NT2/D1 (cell line): ENCODE data around the gene ZNF768.

Experiments
- DNase-seq: peaks from one replicate; pipeline ENCODE4 v3.0.0-alpha.2; 2011; ENCODE audit warnings: low read depth, low spot score
- H3K27me3 ChIP-seq: 2 replicates; pipeline ENCODE4 v1.6.0; 2011; ENCODE audit warnings: mild to moderate bottlenecking; ENCODE audit not compliant: insufficient read length, insufficient read depth
- H3K36me3 ChIP-seq: 2 replicates; pipeline ENCODE4 v1.6.1; 2011; ENCODE audit warnings: mild to moderate bottlenecking, low read length, mixed read lengths; ENCODE audit not compliant: insufficient read depth, insufficient read length
- H3K4me1 ChIP-seq: 2 replicates; pipeline ENCODE4 v1.5.1; 2011; ENCODE audit not compliant: insufficient read depth, insufficient read length
- H3K4me3 ChIP-seq: 2 replicates; pipeline ENCODE4 v1.5.1; 2011; ENCODE audit warnings: low read depth; ENCODE audit not compliant: insufficient read length
- H3K9ac ChIP-seq: 2 replicates; pipeline ENCODE4 v1.6.0; 2011; ENCODE audit warnings: low read depth; ENCODE audit not compliant: insufficient read length
- H3K9me3 ChIP-seq: 2 replicates; pipeline ENCODE4 v1.5.1; 2011; ENCODE audit warnings: mild to moderate bottlenecking, low read length; ENCODE audit not compliant: insufficient read depth
- SUZ12 ChIP-seq: IDR thresholded peaks from 2 replicates; pipeline ENCODE4 v1.6.1; 2011; ENCODE audit not compliant: insufficient read length, insufficient read depth; ENCODE audit errors: extremely low read depth
- YY1 ChIP-seq: IDR thresholded peaks from 2 replicates; pipeline ENCODE4 v1.6.1; 2011; ENCODE audit not compliant: insufficient read length, insufficient read depth
- ZNF274 ChIP-seq: IDR thresholded peaks from 2 replicates; pipeline ENCODE4 v1.6.1; 2011; ENCODE audit warnings: mild to moderate bottlenecking, low read depth, low read length

Gene ZNF768

DNA sequence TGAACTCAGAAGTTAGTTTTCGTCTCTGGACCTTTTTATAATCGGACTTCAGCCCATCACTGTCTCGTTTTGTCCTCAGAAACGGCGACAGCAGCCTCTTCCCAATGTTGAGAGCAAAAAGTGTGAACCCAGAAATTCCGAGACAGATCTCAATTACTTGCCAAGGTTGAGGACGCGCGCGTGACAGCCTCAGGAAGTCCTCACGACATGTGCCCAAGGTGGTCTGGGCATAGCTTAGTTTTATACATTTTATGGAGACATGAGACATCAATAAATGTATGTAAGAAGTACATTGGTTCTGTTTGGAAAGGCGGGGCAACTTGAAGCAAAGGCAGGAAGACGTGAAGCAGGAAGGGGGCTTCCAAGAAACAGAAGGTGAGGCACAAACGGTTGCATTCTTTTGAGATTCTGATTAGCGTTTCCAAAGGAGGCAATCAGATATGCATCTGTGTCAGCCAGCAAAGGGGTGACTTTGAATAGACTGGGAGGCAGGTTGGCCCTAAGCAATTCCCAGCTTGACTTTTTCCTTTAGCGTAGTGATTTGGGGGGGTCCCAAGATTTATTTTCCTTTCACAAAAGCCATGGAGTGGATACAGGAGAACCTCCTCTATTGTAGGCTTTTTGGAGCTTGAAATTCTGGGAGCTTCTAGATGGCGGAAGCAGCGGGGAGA, 8.9 kb upstream of the ZNF768 start:
- Histone ChIP-seq H3K4me1 (peaks cover 4% of the 10 kb centered on the region), H3K27me3 (no peaks in the 10 kb centered on the region), H3K9me3 (no peaks in the 10 kb centered on the region), H3K4me3 (peak overlapping the region; percentile 85), H3K36me3 (peaks cover 43% of the 10 kb centered on the region), H3K9ac (peak overlapping the region; percentile 99)
- peak; percentile 79 for DNase-seq
- no peak for TF ChIP-seq ZNF274
- no peak for TF ChIP-seq YY1
- no peak for TF ChIP-seq SUZ12

DNA sequence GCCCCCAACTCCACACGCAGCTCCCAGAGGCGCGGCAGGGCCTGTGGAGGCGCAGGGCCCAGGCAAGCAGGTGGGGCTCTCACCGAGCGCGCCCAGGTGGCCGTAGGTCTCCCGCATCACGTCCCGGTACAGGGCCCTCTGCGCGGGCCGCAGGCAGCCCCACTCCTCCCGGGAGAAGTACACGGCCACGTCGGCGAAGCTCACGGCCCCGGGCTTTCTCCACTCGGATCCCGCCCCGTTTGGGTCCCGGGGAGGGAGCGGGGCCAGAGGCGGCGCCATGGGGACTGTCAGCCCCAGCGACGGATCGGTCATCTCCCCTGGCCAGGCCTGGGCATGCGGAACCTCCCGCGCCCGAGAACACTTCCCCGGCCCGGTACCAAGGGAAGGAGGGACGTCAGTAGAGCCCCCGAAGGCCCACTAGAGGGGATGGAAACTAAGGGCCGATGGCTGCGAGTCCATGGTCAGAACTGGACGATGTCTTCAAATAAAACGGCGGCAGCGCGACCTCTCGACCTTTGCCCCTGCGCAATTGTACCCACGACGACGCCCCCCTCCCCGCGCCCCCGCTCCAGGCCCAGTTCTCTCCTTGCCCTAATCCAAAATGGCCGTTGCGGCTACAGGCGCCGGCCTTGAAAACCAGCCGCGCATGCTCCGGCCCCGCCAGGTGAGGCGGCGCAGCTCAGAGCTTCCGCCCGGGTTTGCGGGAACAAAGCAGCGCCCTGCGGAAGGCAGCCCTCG, 8.2 kb upstream of the ZNF768 start, which contains the start of gene ZNF747:
Gene ZNF747 (minus strand): TSS at position 491 of the 738 bp plus-strand sequence. CDS start 179 bp downstream, at position 312.
- peak; percentile 77 for DNase-seq
- Histone ChIP-seq H3K36me3 (peaks cover 40% of the 10 kb centered on the region), H3K4me3 (peak within 1 kb of the TSS; percentile 85), H3K9me3 (no peaks in the 10 kb centered on the region), H3K27me3 (no peaks in the 10 kb centered on the region), H3K4me1 (peaks cover 2% of the 10 kb centered on the region), H3K9ac (peak within 1 kb of the TSS; percentile 99)
- TF ChIP-seq YY1 (peak; percentile 98), ZNF274 (no peak), SUZ12 (no peak)

DNA sequence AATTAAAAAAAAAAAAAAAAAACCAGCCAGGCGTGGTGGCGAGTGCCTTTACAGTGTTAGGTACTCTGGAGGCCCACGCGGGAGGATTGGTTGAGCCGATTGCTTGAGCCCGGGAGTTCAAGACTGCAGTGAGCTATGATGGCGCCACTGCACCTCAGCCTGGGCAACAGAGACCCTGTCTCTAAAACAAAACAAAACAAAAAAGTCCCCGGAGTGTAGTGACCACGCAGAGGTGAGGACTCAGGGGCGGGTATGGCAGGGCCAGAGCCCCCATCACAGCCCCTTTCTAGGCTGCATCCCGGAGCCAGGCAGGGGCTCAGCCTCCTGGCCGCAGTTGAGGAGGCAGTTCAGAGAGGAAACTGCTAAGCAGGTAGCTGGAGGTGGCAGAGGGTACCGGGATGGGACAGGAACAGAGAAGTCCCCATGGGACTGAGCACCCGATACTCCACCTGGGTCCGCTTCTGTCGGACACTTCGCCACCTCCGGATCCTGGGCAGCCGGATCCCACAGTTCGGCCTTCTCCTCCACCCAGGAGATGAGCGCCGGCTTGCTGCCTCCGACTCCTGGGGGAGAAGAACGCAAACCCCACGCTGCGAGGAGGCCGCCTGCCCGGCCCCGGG, 7.5 kb upstream of the ZNF768 start:
- Histone ChIP-seq H3K4me3 (peak overlapping the region; percentile 85), H3K36me3 (peaks cover 35% of the 10 kb centered on the region), H3K9me3 (no peaks in the 10 kb centered on the region), H3K27me3 (no peaks in the 10 kb centered on the region), H3K4me1 (peaks cover 6% of the 10 kb centered on the region), H3K9ac (peak overlapping the region; percentile 93)
- no peak for TF ChIP-seq ZNF274
- no peak for TF ChIP-seq SUZ12
- no peak for TF ChIP-seq YY1
- no peak for DNase-seq

- no peaks in the 10 kb centered on the region for H3K9me3 ChIP-seq
- peaks cover 7% of the 10 kb centered on the region for H3K4me1 ChIP-seq
- no peaks in the 10 kb centered on the region for H3K27me3 ChIP-seq
- H3K4me3 ChIP-seq: no peak overlapping the region
- H3K36me3 ChIP-seq: peaks cover 35% of the 10 kb centered on the region
- TF ChIP-seq YY1 (no peak), ZNF274 (no peak), SUZ12 (no peak)
- peak overlapping the region; percentile 51 for H3K9ac ChIP-seq
- no peak for DNase-seq
These were observed 6.8 kb upstream of the ZNF768 start for GRCh38 chr16:30533146-30533522.

DNA sequence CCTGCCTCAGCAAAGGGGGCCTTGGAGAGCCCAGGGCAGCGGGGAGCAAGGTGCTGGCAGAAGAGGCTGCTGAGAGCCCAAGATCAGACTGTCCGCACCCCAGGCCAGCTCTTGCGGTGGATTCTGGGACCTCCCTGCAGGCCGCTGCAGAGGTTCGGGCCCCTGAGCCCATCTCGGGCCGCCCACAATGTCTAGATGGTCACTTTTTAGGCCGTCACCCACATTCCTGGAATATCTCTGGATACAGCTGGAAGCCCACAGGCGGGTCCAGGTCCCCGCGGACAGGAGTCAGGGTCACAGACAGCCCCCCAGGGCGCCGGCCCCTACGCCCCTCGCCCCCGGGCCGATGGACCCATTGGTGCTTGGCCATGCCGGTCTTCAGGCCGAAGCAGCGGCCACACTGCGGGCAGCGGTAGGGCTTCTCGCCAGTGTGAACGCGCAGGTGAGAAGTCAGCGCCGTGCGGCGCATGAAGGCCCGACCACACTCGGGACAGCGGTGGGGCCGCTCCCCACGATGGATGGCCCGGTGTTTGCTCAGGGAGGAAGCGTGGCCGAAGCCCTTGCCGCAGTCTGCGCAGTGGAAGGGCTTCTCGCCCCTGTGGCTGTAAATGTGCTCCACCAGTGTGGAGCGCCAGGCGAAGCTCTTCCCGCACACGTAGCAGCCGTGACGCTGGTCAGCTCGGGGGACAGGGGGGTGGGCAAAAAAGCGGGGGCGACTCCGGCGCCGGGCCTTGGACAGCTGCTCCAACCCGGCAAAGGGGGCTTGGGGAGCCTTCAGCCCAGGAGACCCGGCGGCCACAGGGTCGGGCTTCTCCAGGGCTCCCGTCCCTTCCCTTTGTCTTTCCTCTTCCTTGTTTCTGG, 6.1 kb upstream of the ZNF768 start:
- H3K27me3 ChIP-seq: no peaks in the 10 kb centered on the region
- peak overlapping the region; percentile 51 for H3K9ac ChIP-seq
- DNase-seq: no peak
- peaks cover 35% of the 10 kb centered on the region for H3K36me3 ChIP-seq
- H3K9me3 ChIP-seq: no peaks in the 10 kb centered on the region
- H3K4me3 ChIP-seq: no peak overlapping the region
- H3K4me1 ChIP-seq: peaks cover 7% of the 10 kb centered on the region
- TF ChIP-seq YY1 (no peak), ZNF274 (no peak), SUZ12 (no peak)

DNA sequence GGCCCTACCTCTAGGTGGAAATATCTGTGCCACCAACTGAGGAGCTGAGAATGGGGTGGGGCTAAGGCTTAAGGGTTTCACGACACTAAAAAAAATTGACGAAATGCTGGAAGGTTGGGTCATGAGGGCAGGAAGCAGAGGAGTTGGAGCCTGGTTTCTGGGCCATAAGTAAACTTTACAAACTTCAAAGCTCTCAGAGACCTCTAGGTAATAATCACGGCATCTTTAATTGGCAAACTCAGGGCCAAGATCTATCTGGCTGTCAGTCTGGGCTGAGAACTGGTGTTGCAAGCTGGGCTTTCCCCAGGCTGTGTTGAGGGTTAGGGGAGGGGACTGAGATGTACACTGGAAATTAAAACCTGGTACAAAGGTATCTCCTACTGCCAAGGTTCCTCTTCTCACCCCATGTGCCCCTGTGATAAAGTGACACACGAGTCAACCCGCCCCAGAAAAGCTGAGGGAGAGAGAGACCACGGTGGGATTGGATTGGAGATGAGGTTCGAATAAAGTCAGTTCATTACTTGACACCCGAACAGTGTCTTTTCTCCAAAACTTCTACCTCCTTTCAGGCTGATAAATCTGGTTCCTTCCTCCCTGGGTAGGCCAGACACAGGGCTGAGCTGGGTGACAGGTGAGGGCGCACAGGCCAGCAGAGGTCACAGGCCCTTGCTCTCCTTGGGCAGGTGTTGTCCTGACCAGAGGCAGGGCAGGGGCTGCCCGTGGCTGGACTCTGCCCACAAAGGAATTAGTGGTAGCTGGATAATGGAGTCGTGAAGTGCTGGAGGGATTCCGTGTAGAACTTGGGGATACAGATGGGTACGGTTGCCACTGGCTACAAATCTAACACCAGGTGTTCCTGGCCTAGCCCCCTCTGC, 4.0 kb upstream of the ZNF768 start:
- H3K4me1 ChIP-seq: peaks cover 7% of the 10 kb centered on the region
- no peaks in the 10 kb centered on the region for H3K9me3 ChIP-seq
- H3K4me3 ChIP-seq: no peak overlapping the region
- DNase-seq: no peak
- peaks cover 35% of the 10 kb centered on the region for H3K36me3 ChIP-seq
- TF ChIP-seq SUZ12: no peak
- H3K9ac ChIP-seq: no peak overlapping the region
- no peaks in the 10 kb centered on the region for H3K27me3 ChIP-seq
